Neural cell (in vitro differentiated cells): ENCODE data around the gene IGIP. TPM values are rescaled to one million over a fixed set of nuclear protein-coding genes. Genes with fewer than 3 reads are reported as not detected.

Experiments
- H2AFZ ChIP-seq: fragments of 200-600, 300-800 bp; sonication (generic), shearing (Covaris generic); 2 replicates; pipeline ENCODE4 v1.6.0; 2014; ENCODE audit warnings: low read depth, mild to moderate bottlenecking, antibody characterized with exemption, low read length, moderate library complexity
- H3F3A ChIP-seq: fragments of 200-600 bp; shearing (Covaris generic); 2 replicates; pipeline ENCODE4 v1.6.1; 2016; ENCODE audit warnings: mild to moderate bottlenecking, moderate library complexity, mixed read lengths, antibody characterized with exemption, low read length; ENCODE audit not compliant: insufficient read depth, poor library complexity, severe bottlenecking
- H3K27ac ChIP-seq: fragments of 200-600, 300-800 bp; sonication (generic), shearing (Covaris generic); 2 replicates; pipeline ENCODE4 v1.5.1; 2014; ENCODE audit warnings: mild to moderate bottlenecking, low read length, moderate library complexity
- H3K27me3 ChIP-seq: fragments of 300-800, 200-600 bp; sonication (generic), shearing (Covaris generic); 2 replicates; pipeline ENCODE4 v1.6.0; 2014; ENCODE audit warnings: mild to moderate bottlenecking, low read depth, low read length, moderate library complexity; ENCODE audit not compliant: insufficient read depth
- H3K36me3 ChIP-seq: fragments of 300-800, 200-600 bp; sonication (generic), shearing (Covaris generic); 2 replicates; pipeline ENCODE4 v1.5.1; 2014; ENCODE audit warnings: mild to moderate bottlenecking, antibody characterized with exemption, low read length, moderate library complexity; ENCODE audit not compliant: insufficient read depth
- H3K4me2 ChIP-seq: fragments of 300-800, 200-600 bp; sonication (generic), shearing (Covaris generic); 2 replicates; pipeline ENCODE4 v1.6.0; 2014; ENCODE audit warnings: mild to moderate bottlenecking, low read length
- H3K4me3 ChIP-seq: fragments of 300-800, 200-600 bp; sonication (generic), shearing (Covaris generic); 2 replicates; pipeline ENCODE4 v1.5.1; 2014; ENCODE audit warnings: mild to moderate bottlenecking, low read length, moderate library complexity
- H3K79me2 ChIP-seq: fragments of 200-600 bp; shearing (Covaris generic); replicated peaks from 2 replicates; pipeline ENCODE4 v1.6.0; 2014; ENCODE audit warnings: mild to moderate bottlenecking, low read length, moderate library complexity; ENCODE audit not compliant: insufficient read depth
- H3K9ac ChIP-seq: fragments of 300-800, 200-600 bp; sonication (generic), shearing (Covaris generic); 2 replicates; pipeline ENCODE4 v1.6.1; 2016; ENCODE audit warnings: mild to moderate bottlenecking, low read length, mixed read lengths
- H3K9me2 ChIP-seq: fragments of 200-600 bp; shearing (Covaris generic); 2 replicates; pipeline ENCODE4 v1.6.1; 2016; ENCODE audit warnings: mild to moderate bottlenecking, low read length, mixed read lengths; ENCODE audit not compliant: insufficient read depth
- H3K9me3 ChIP-seq: fragments of 200-600, 300-800 bp; sonication (generic), shearing (Covaris generic); 2 replicates; pipeline ENCODE4 v1.6.1; 2016; ENCODE audit warnings: mild to moderate bottlenecking, mixed run types, low read length, moderate library complexity, mixed read lengths
- H4K20me1 ChIP-seq: fragments of 200-600 bp; shearing (Covaris generic); 2 replicates; pipeline ENCODE4 v1.6.1; 2016; ENCODE audit warnings: mild to moderate bottlenecking, mixed run types; ENCODE audit not compliant: insufficient read depth
- EP300 ChIP-seq: fragments of 450-650 bp; conservative IDR thresholded peaks from 2 replicates; pipeline ENCODE4 v1.6.1; 2014; ENCODE audit warnings: antibody characterized with exemption, mild to moderate bottlenecking, moderate library complexity; ENCODE audit not compliant: poor library complexity, severe bottlenecking
- EZH2 ChIP-seq: fragments of 200-600, 300-800 bp; shearing (Covaris generic), sonication (generic); IDR thresholded peaks from 2 replicates; pipeline ENCODE4 v1.6.1; 2014; ENCODE audit warnings: antibody characterized with exemption, low read length, borderline replicate concordance, mild to moderate bottlenecking; ENCODE audit not compliant: insufficient read depth, poor library complexity, severe bottlenecking
- MXI1 ChIP-seq: fragments of 450-650 bp; conservative IDR thresholded peaks from 2 replicates; pipeline ENCODE4 v1.6.1; 2014; ENCODE audit warnings: antibody characterized with exemption, mild to moderate bottlenecking; ENCODE audit not compliant: poor library complexity, severe bottlenecking
- POLR2AphosphoS5 ChIP-seq: IDR thresholded peaks from 2 replicates; pipeline ENCODE4 v1.6.1; 2012
- RAD21 ChIP-seq: fragments of 450-650 bp; conservative IDR thresholded peaks from 2 replicates; pipeline ENCODE4 v1.6.1; 2014; ENCODE audit warnings: antibody characterized with exemption, mild to moderate bottlenecking, moderate library complexity
- SMC3 ChIP-seq: fragments of 450-650 bp; conservative IDR thresholded peaks from 2 replicates; pipeline ENCODE4 v1.6.1; 2014; ENCODE audit warnings: antibody characterized with exemption, mild to moderate bottlenecking, moderate library complexity; ENCODE audit not compliant: poor library complexity
- TAF1 ChIP-seq: IDR thresholded peaks from 2 replicates; pipeline ENCODE4 v1.6.1; 2012; ENCODE audit warnings: low read depth
- polyA plus RNA-seq: library from polyadenylated mRNA; depleted of rRNA; stranded (reverse); fragments of >200 nt; gene quantifications from 2 replicates; pipeline ENCODE4 v1.2.3, GENCODE V29; 2014
- TF ChIP-seq, protein P1 (sequence below): fragments of 450-650 bp; IDR thresholded peaks from 2 replicates; pipeline ENCODE4 v1.5.1; 2014; ENCODE audit warnings: antibody characterized with exemption, mild to moderate bottlenecking, moderate library complexity; ENCODE audit not compliant: poor library complexity, severe bottlenecking
- TF ChIP-seq, protein P2 (sequence below): IDR thresholded peaks from 2 replicates; pipeline ENCODE4 v1.6.1; 2012; ENCODE audit warnings: borderline replicate concordance

The IGIP gene
- polyA plus RNA-seq, 1 donor from 2014 or later = 4.4 TPM

- H2AFZ ChIP-seq = no peak overlapping the region
- H3K4me2 ChIP-seq = no peak overlapping the region
- no peak overlapping the region for H3K4me3 ChIP-seq
- no peak overlapping the region for H3K27ac ChIP-seq
- no peaks in the 10 kb centered on the region for H3K79me2 ChIP-seq
- no peak overlapping the region for H3K9ac ChIP-seq
- no peaks in the 10 kb centered on the region for H4K20me1 ChIP-seq
- no peaks in the 10 kb centered on the region for H3K9me2 ChIP-seq
- H3K9me3 ChIP-seq = no peaks in the 10 kb centered on the region
- H3F3A ChIP-seq = no peaks in the 10 kb centered on the region
- no peak for TF ChIP-seq EZH2
- TF ChIP-seq TAF1 = no peak
- TF ChIP-seq, protein P1, sequence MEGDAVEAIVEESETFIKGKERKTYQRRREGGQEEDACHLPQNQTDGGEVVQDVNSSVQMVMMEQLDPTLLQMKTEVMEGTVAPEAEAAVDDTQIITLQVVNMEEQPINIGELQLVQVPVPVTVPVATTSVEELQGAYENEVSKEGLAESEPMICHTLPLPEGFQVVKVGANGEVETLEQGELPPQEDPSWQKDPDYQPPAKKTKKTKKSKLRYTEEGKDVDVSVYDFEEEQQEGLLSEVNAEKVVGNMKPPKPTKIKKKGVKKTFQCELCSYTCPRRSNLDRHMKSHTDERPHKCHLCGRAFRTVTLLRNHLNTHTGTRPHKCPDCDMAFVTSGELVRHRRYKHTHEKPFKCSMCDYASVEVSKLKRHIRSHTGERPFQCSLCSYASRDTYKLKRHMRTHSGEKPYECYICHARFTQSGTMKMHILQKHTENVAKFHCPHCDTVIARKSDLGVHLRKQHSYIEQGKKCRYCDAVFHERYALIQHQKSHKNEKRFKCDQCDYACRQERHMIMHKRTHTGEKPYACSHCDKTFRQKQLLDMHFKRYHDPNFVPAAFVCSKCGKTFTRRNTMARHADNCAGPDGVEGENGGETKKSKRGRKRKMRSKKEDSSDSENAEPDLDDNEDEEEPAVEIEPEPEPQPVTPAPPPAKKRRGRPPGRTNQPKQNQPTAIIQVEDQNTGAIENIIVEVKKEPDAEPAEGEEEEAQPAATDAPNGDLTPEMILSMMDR = no peak
- TF ChIP-seq SMC3 = no peak
- TF ChIP-seq POLR2AphosphoS5 = no peak
- TF ChIP-seq, protein P2, sequence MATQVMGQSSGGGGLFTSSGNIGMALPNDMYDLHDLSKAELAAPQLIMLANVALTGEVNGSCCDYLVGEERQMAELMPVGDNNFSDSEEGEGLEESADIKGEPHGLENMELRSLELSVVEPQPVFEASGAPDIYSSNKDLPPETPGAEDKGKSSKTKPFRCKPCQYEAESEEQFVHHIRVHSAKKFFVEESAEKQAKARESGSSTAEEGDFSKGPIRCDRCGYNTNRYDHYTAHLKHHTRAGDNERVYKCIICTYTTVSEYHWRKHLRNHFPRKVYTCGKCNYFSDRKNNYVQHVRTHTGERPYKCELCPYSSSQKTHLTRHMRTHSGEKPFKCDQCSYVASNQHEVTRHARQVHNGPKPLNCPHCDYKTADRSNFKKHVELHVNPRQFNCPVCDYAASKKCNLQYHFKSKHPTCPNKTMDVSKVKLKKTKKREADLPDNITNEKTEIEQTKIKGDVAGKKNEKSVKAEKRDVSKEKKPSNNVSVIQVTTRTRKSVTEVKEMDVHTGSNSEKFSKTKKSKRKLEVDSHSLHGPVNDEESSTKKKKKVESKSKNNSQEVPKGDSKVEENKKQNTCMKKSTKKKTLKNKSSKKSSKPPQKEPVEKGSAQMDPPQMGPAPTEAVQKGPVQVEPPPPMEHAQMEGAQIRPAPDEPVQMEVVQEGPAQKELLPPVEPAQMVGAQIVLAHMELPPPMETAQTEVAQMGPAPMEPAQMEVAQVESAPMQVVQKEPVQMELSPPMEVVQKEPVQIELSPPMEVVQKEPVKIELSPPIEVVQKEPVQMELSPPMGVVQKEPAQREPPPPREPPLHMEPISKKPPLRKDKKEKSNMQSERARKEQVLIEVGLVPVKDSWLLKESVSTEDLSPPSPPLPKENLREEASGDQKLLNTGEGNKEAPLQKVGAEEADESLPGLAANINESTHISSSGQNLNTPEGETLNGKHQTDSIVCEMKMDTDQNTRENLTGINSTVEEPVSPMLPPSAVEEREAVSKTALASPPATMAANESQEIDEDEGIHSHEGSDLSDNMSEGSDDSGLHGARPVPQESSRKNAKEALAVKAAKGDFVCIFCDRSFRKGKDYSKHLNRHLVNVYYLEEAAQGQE = no peak
- no peak for TF ChIP-seq MXI1
- no peak for TF ChIP-seq RAD21
- TF ChIP-seq EP300 = no peak
- H3K36me3 ChIP-seq = no peaks in the 10 kb centered on the region
- H3K27me3 ChIP-seq = peaks cover 41% of the 10 kb centered on the region
Observed at GRCh38 chr5:140143521-140144258, 18.0 kb downstream of the IGIP start.

DNA sequence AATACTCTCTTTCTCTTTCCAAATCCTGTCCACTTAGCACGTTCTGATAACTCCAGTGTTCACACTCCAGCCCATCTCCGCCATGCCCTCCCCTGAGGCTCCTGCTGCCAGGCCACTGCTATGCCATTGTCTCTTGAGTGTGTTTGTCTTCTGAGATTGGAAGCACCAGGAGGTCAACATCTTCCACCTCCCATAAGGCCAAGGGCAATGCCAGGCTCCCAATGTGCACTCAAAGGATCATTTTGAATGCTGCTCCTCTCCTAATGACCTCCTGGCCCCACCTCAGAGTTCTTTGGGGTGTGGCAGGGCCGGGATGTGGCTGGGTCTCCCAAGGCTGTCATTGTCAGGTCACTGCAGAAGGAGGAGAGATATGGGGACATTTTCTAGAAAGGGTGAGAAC, 19.5 kb downstream of the IGIP start:
- H3K4me3 ChIP-seq = peak overlapping the region; percentile 64
- H4K20me1 ChIP-seq = no peaks in the 10 kb centered on the region
- TF ChIP-seq RAD21 = no peak
- TF ChIP-seq, protein P1 = no peak
- TF ChIP-seq, protein P2 = no peak
- TF ChIP-seq SMC3 = no peak
- no peak for TF ChIP-seq EP300
- H3F3A ChIP-seq = no peaks in the 10 kb centered on the region
- H3K9ac ChIP-seq = no peak overlapping the region
- H3K9me3 ChIP-seq = no peaks in the 10 kb centered on the region
- no peaks in the 10 kb centered on the region for H3K9me2 ChIP-seq
- H3K27ac ChIP-seq = no peak overlapping the region
- no peak overlapping the region for H2AFZ ChIP-seq
- H3K36me3 ChIP-seq = no peaks in the 10 kb centered on the region
- H3K27me3 ChIP-seq = peaks cover 42% of the 10 kb centered on the region
- H3K79me2 ChIP-seq = no peaks in the 10 kb centered on the region
- no peak overlapping the region for H3K4me2 ChIP-seq
